OCI-LY3 (cell line): ENCODE data around the gene SMAD4.

Experiments
- H2AFZ ChIP-seq: fragments of 200-600, 300-600 bp; shearing (Covaris generic); 2 replicates; pipeline ENCODE4 v1.6.0; 2014; ENCODE audit warnings: antibody characterized with exemption, low read depth, low read length
- H3K27ac ChIP-seq: fragments of 200-600, 300-600 bp; sonication (generic); 2 replicates; pipeline ENCODE4 v1.5.1; 2014; ENCODE audit warnings: mild to moderate bottlenecking, low read length, moderate library complexity, mixed read lengths
- H3K27me3 ChIP-seq: fragments of 200-600, 300-600 bp; sonication (generic); 2 replicates; pipeline ENCODE4 v1.6.1; 2014; ENCODE audit warnings: low read depth, low read length, mixed read lengths
- H3K36me3 ChIP-seq: fragments of 200-600, 300-600 bp; sonication (generic); replicated peaks from 2 replicates; pipeline ENCODE3; 2014; ENCODE audit warnings: low read depth, low read length, mixed read lengths
- H3K4me1 ChIP-seq: fragments of 300-600, 200-600 bp; sonication (generic); 2 replicates; pipeline ENCODE4 v1.6.1; 2014; ENCODE audit warnings: low read length, mixed read lengths
- H3K4me2 ChIP-seq: fragments of 200-600, 300-600 bp; sonication (generic); 2 replicates; pipeline ENCODE4 v1.6.1; 2014; ENCODE audit warnings: low read length, mixed read lengths
- H3K4me3 ChIP-seq: fragments of 300-600, 200-600 bp; sonication (generic); 2 replicates; pipeline ENCODE4 v1.5.1; 2014; ENCODE audit warnings: antibody characterized with exemption, mild to moderate bottlenecking, low read length, moderate library complexity
- H3K79me2 ChIP-seq: fragments of 300-600, 200-600 bp; shearing (Covaris generic); 2 replicates; pipeline ENCODE4 v1.6.1; 2014; ENCODE audit warnings: mild to moderate bottlenecking, low read length, mixed read lengths
- H3K9ac ChIP-seq: fragments of 300-600, 200-600 bp; shearing (Covaris generic); 2 replicates; pipeline ENCODE4 v1.6.0; 2014; ENCODE audit warnings: mild to moderate bottlenecking, low read length, moderate library complexity
- H3K9me3 ChIP-seq: fragments of 200-600, 300-600 bp; shearing (Covaris generic); 2 replicates; pipeline ENCODE4 v1.6.1; 2014; ENCODE audit warnings: low read length, mixed read lengths; ENCODE audit not compliant: insufficient read depth
- H4K20me1 ChIP-seq: fragments of 200-600, 300-600 bp; sonication (generic); 2 replicates; pipeline ENCODE4 v1.6.1; 2016; ENCODE audit warnings: low read length, mixed read lengths; ENCODE audit not compliant: insufficient read depth
- EZH2phosphoT487 ChIP-seq: fragments of 200-600 bp; shearing (Covaris generic); IDR thresholded peaks from 2 replicates; pipeline ENCODE4 v1.6.1; 2018; ENCODE audit warnings: antibody characterized with exemption, mixed run types, low read depth
- TF ChIP-seq, protein P1 (sequence below): fragments of 200-600, 300-600 bp; sonication (generic); IDR thresholded peaks from 2 replicates; pipeline ENCODE4 v1.5.1; 2014; ENCODE audit warnings: antibody characterized with exemption, low read length, low read depth

Gene SMAD4

GRCh38 chr18:51133580-51134160 lies 103.7 kb downstream of the SMAD4 start:
- TF ChIP-seq, protein P1, sequence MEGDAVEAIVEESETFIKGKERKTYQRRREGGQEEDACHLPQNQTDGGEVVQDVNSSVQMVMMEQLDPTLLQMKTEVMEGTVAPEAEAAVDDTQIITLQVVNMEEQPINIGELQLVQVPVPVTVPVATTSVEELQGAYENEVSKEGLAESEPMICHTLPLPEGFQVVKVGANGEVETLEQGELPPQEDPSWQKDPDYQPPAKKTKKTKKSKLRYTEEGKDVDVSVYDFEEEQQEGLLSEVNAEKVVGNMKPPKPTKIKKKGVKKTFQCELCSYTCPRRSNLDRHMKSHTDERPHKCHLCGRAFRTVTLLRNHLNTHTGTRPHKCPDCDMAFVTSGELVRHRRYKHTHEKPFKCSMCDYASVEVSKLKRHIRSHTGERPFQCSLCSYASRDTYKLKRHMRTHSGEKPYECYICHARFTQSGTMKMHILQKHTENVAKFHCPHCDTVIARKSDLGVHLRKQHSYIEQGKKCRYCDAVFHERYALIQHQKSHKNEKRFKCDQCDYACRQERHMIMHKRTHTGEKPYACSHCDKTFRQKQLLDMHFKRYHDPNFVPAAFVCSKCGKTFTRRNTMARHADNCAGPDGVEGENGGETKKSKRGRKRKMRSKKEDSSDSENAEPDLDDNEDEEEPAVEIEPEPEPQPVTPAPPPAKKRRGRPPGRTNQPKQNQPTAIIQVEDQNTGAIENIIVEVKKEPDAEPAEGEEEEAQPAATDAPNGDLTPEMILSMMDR, result no peak
- no peak for TF ChIP-seq EZH2phosphoT487
- H3K79me2 ChIP-seq, result no peaks in the 10 kb centered on the region

More at GRCh38 chr18:51133580-51134160, 103.7 kb downstream of the SMAD4 start:
- no peak overlapping the region for H3K9ac ChIP-seq
- no peak overlapping the region for H2AFZ ChIP-seq
- H3K4me1 ChIP-seq, result peaks cover 21% of the 10 kb centered on the region
- no peak overlapping the region for H3K27ac ChIP-seq
- H3K36me3 ChIP-seq, result no peaks in the 10 kb centered on the region
- H3K4me3 ChIP-seq, result no peak overlapping the region
- H3K4me2 ChIP-seq, result no peak overlapping the region
- H4K20me1 ChIP-seq, result no peaks in the 10 kb centered on the region
- H3K9me3 ChIP-seq, result no peaks in the 10 kb centered on the region
- no peaks in the 10 kb centered on the region for H3K27me3 ChIP-seq
